NCI-H446 treated with DMSO at 0.1 percent for 48 hours (cell line): Measurements from ENCODE around the gene DOP1A.
"Not testable (repeated sequence)": the region's sequence is repeated elsewhere in the genome, so short reads cannot be mapped to it uniquely, and the experiment has no call there.

Experiments used
- DNase-seq: peaks from one replicate; lab custom pipeline; 2025; lab: John Stamatoyannopoulos, UW

The DOP1A gene

DNA sequence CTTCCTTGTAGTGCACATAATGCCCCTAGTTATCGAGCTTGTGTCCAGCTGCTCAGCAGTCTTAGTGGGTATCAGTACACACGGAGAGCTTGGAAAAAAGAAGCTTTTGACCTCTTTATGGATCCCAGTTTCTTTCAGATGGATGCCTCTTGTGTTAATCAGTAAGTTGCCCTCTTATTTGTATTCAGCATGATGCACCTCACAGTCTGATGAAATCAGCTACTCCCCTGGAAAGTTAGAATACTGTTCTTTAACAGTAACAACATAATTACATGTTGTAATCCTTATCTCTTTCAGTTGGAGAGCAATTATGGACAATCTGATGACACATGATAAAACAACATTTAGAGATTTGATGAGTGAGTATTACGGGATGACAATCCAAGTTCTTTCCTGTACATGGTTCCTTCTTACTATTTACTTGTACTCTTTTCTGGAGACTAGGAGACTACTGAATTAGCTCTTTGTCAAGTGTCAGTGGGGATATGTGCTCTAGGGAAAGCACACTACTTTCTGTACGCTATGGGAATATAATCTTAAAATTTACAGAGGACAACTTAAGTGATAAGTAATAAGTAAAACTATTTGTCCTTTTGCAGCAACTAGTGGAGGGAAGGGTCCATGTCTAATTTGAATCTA lies 86.5 kb downstream of the DOP1A start:
- no peak for DNase-seq

DNA sequence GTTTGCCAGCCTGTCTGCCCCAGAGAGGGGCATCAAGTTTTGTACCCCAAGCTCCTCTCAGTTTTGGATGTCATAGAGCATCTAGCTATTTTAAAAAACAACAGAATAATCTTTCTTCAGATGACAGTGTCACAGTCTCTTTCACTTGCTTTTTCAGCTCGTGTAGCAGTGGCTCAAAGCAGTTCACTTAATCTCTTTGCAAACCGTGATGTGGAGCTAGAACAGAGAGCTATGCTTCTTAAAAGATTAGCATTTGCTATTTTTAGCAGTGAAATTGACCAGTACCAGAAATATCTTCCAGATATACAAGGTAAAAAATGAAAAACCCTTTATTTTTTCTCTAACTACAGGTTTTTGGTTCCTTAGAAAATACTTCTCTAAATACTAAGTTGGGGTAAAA lies 88.3 kb downstream of the DOP1A start:
- DNase-seq: no peak

DNA sequence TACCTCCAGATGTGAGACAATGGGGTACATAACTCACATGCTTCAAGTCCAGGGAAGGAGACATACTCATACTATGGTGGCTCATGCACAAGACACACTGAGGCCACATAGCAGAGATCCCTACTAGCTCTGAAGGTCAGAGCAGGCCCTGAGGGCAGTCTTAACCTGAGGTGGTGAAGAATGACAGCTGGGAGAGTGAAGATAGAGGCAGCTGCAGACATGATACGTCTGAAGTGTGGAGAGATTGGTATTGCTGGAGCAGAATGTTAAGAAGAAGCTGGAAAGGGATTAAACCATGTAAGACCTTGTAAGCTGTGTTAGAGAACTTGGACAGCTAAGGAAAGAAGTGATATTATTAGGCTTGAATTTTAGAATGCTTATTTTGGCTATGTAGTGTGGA lies 92.7 kb downstream of the DOP1A start:
- DNase-seq: no peak

DNA sequence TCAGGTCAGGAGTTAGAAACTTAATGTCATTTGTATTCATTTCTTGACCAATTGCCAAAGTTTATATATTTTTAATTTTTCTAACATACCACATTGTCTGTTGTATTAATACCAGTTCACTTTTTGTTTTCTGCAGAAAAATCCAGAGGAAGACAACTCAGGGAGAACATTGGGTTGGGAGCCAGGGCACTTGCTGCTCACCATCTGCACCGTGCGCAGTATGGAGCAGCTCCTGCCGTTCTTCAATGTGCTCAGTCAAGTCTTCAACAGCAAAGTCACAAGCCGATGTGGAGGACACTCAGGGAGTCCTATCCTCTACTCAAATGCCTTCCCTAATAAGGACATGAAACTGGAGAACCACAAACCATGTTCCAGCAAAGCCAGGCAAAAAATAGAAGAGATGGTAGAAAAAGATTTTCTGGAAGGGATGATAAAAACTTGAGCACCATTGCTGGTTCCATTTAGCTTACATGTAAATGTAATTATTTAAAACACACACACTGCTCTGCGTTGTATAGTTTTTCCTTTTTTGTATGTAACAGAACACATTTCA lies 100.3 kb downstream of the DOP1A start:
- no peak for DNase-seq

DNA sequence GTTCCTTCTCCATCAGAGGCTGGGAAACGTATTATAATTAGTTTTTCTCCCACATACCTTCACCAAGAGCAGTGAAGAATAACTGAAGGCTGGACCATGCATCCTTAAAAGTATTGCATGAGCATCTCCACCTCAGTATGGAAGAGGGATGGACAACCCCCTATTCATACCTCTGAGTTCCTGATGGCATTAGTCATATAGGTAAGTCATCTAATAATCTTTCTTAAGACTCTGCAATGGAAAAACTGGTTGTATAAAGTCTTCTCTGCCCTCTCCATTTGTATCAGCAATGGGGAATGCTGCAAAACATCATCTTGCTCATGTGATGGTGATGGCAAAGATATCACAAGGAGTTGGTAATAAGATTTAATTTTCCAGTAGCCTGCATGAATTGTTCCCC lies 101.1 kb downstream of the DOP1A start:
- no peak for DNase-seq

DNA sequence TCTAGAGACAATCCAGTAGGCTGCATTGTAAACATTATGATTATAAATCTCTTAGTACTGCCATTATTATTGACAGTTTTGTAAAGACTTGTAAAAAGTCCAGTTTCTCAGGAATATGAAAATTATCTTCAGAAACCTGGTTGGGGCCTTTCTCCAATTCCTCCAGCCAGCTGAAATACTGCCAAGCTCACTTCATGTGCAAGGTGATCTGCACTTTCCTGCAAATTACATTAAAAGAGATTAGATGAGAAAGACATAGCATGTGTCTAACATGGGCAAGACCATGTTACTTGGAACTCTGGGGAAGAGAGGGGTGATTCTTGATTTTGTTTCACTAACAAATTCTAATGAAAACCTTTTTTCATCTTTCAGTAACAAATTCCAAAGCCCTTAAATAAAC lies 101.6 kb downstream of the DOP1A start:
- no peak for DNase-seq

DNA sequence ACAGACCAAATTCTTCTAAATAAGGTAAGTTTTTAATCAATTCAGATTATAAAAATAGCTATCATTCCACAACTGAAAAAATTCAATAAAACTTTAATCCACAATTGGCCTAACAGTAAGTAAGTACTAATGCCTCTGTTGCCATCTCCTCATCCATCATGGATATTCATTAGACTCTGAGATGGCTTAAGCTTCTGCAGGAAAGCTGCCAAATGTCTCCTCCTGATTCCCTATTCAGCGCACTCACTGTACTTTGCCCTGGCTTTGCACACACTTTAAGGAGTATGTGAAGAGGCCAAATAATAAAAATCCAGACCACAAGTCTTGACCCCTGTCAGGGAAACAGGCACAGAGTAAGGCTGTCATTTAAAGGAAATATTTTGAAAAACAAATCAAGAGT lies 102.0 kb downstream of the DOP1A start:
- DNase-seq: no peak

DNA sequence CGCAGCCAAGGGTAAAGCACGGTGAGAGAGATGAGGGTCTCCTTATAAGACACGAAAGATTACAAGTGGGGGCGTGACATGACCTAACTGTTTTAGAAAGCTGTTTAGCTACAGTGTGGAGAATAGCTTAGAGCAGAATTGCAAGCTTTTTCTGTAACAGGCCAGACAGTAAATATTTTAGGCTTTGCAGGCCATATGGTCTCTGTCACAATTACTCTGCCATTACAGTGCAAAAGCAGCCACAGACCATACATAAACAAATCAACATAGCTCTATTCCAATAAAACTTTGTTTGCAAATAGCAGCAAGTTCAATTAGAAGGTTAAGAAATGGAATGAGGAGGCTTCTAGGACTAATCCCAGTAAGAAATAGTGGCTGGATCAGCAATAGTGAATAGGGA lies 108.8 kb downstream of the DOP1A start:
- DNase-seq: no peak

DNA sequence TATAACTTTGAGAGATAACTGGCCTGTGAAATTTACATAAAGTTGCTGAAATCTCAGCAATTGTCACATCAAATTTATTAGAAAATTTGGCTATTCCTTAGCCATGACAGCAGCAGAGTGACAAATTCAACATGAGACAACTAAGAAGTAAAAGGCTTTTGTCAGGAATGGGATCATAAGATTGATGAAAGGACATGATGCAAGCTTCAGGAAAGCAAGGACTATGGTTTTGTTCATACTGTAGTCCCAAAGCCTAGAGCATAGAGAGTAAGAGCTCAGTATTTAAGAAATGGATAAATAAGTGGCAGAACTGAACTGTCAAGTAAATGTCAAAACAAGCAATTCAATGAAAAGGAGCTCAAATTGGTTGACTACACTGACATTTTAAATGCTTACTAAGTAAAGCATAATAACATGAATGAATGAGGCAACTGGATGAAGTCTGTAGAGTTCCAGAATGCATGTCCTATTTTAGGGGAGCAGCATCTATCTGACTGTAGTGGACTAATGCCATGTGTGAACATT lies 113.0 kb downstream of the DOP1A start:
- no peak for DNase-seq

DNA sequence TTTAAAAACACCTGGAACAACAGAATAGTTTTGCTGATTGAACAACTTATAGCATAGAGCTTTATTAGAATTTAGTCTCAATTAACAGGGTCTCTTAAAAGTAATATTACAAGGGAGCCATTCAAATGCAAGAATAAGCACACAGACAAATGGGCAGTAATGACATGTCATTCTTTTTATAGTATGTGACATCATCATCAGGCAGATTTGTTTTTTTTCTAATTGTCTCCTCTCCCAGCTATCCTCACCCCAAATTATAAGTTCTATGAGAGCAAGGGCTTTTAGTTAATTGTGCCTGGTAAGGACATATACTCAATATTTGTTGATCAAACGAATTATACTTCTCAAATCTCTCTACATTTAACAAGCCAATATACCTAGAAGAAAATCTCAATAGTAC lies 114.6 kb downstream of the DOP1A start:
- no peak for DNase-seq

DNA sequence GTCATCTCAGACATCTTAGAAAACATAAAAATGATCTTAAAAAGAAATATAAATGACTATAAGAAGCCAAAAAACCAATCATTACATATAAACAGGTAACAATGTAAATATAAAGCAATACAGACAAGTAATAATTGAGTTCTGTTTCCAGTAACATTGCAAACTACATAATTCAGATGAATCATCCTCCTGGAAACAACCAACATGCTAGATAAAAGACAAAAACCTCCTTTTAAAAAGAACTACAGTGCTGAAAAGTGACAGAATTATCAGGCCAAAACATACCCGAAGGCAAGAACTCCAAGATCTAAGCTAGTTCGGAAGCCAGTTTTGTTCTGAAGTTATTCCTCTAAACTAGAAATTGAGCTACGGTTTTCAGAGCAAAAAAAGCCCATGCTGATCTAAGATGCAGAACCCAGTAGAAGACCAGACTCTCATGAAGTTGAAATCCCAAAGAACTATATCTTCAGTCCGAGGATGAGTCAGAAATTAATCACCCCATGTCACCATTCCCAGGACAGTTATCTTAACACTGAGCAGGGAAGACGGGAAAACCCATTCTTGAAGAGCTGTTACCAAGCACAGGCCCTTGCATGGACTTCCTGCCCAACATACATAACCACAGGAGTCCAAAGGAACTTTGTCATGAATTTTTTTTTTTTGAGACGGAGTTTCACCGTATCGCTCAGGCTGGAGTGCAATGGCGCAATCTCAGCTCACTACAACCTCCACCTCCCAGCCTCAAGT lies 115.8 kb downstream of the DOP1A start:
- no peak for DNase-seq

DNA sequence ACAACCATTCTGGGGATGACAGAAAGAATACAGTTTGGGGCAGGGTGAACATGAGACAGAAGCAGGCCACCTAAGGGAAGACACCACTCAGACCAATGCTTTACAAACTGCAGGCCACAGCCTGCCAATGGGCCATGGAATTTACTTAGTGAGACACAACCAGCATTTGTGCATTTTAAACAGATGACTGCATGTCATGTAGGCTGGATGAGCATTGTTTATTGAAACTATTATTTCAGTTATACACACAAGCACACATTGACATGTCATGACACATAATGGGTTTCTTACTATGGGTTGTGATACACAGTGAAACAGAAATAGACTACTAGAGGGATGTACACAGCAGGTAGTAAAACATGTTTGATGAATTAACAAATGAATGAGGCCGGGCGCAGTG lies 117.6 kb downstream of the DOP1A start:
- DNase-seq: no peak

DNA sequence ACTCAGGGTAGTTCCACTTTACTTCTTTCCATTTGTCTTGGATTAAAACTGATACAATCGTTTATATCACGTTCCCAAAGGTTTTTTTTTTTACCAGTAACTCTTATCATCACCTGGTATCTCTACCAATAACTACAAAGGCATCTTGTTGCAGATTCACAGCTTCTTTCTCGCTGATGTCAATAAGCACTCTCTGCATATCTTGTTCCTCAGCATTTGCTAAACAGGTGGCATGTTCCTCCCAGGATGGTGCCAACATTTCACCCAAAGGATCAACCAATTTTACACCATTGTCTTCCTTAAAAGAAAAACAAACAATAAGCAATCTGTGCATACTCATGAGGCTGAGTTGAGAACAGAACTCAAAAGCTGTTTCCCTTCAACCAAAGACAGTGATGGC lies 121.0 kb downstream of the DOP1A start:
- no peak for DNase-seq

DNA sequence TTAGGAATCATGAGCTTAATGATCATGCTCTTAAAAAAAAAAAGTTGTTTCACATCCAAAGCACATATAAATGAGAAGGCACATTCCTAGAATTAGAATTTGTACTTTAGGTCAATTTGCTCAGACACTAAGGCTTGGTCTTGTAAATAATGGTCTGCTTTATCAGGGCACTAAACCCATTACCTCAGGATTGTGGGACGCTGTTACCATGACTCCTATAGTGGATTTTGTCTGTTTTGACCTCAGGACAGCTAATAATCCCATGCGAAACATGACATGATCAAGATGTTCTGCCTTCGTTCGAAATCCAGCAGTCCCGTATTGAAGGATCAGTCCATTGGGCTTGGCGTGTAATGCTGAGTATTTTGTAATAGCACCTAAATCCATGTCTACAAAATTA lies 123.2 kb downstream of the DOP1A start:
- no peak for DNase-seq

DNA sequence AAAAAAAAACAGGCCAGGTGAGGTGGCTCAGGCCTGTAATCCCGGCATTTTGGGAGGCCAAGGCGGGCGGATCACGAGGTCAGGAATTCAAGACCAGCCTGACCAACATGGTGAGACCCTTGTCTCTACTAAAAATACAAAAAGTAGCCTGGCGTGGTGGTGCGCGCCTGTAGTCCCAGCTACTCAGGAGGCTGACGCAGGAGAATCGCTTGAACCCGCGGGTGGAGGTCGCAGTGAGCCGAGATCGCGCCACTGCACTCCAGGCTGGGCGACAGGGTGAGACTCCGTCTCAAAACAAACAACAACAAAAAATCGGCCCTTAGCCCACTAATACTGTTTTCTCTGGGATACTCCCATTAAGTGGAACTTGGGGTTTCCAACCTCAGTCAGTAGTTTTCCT lies 124.5 kb downstream of the DOP1A start:
- not testable (repeated sequence) for DNase-seq

DNA sequence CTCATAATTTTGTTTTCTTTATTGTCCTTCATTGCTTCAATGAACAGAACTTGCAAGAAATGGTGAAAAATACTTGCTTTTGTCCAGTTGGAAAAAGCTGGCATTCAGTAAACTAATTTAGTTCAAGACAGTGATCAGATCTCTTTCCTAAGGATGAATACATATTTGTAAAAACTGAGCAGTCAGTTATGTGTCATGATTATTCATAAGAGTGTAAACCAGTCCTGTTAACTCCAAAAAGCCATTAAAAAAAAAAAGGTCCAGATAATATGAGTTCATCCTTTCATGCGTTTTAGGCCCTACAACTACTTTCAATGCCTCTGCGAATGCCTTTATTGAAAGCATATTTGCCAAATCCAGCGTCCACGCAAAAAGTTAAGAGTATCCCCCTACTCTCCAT lies 125.0 kb downstream of the DOP1A start:
- no peak for DNase-seq

DNA sequence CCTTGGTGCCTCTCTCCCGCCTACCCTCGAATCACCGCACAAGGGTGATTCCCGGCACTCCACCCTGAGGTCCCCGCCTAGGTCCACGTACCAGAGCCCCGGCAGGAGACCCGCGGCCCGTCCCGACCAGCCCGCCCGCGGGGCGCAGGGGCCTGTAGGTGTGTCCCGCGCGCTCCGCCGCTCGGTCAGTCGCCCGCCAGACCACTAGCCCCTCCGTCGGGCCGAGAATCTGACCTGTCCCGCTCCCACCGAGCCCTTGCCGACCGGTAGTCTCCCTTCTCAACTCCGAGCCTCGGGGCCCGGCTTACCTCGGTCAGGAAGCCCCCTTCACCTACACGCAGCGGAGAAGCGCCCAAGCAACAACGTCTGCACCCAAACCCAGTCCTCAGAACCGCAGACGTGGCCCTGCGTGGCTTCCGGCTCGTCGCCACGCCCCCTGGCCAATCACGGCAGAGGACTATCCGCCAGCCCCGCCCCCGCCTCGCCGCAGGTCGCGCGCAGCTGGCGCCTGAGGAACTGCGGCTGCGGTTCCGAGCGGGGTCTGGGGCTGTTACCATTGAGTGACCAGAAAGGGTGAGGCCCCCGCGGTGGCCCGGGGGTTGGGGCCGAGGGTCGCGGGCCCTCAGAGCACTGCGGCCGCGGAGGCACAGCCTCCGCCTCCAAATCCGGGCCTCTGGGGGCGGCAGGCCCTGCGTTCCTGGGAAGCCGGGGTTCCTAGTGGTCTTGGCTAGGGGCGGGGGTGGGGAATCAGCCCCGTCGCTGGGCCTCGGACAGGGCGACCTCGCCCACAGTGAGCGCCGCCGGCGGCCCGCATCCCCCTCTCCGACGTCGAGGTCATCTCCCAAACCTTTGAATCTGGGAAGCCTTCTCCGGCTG lies 125.6 kb downstream of the DOP1A start, which contains the start of the genes PGM3 and RWDD2A:
Gene PGM3, minus strand, starts transcription at position 395 of the 876 bp plus-strand sequence. CDS start 2,253 bp downstream, outside the sequence.
Gene RWDD2A, plus strand, starts transcription at position 487 of the 876 bp plus-strand sequence. CDS start 1,095 bp downstream, outside the sequence.
- peak; percentile 58 for DNase-seq

DNA sequence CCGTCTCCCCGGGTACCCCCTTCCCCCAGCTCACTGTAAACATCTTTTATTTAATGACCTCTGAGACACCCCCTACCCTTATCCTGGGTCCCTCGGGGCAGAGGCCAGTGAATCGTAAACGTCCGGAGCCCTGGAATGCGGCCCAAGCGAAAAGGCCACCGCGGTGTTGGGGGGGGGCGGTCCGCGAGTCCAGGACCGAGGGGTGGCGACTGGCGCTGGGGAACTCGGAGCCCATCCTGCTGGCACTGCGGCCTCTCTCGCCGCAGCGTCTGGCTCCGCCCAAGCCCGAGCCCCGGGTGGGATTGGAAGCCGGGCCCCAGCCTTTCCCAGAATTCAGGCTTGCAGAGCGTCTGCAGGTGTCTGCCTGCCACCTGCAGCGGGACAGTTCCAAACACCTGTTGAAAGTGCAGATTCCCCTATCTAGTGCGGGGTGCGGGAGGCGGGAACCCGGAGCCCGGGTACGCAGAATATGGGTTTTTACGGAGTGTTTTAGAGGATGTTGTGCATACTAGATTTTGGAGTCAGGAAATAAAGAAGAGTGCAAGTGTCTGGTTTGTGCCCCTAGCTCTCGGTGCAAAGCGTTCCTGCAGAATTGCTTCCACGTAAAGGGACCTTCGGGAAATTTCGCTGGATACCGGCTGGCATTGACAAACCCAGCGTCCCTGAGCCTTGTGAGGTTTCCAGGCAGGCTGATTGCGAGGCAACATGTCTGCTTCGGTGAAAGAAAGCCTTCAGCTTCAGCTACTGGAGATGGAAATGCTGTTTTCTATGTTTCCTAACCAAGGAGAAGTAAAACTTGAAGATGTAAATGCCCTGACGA lies 126.5 kb downstream of the DOP1A start:
- DNase-seq: no peak

DNA sequence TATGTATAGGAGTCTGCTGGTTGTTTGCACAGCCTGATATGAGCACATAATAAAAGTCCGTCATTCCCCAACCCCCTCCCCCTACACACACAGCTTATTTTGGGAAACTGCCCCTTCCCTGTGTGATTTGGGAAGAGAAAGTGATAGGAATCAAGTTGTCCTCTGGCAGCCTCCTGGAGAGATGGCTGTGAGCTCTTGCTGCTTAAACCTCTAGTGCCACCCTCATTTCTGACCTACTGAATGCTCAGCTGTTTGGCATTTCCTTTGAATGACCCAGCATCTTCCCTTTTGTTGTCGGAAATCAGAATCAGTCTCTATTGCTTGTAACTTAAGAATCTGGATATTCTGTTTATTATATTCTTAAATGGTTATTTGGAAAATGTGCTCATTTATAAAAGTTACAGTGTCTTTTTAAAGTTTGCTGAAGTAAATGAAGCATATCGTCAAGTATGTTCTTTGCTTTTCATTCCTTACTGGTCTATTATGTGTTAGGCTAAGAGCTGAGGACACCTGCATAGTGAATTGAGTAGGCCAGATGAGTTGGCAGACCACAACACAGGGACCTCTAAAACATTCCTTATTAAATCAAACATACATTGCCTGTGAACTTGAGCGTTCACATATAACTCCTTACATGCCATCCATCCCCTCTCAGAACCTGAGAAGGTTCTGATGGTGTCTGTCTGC lies 131.2 kb downstream of the DOP1A start:
- no peak for DNase-seq

DNA sequence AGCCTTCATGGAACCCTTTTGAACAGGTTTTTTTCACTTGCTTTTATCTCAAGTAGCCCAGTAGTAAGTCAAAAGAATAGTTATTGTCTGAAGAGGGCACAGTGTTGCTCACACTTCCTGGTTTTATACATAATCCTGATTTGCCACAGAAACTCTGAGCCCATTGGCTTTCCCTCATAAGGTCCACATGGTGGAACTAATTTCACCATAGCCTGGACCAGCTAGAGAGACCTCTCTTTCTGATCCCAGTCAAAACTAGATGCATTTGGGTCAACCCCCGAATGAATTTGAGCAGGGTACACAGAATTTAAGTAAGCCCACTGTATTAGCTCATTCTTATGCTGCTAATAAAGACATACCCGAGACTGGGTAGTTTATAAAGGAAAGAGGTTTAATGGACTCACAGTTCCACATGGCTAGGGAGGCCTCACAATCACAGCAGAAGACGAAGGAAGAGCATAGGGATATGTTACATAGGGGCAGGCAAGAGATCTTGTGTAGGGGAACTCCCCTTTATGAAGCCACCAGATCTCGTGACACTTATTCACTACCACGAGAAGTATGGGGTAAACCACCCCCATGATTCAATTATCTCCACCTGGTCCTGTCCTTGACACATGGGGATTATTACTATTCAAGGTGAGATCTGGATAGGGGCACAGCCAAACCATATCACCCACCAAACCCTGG lies 131.8 kb downstream of the DOP1A start:
- DNase-seq: no peak
